CD1c-positive myeloid dendritic cell (primary cell): ENCODE results near the gene CHCHD10.

Experiments used
- DNase-seq: peaks from one replicate; pipeline ENCODE4 v3.0.0-alpha.2; 2016; ENCODE audit errors: extremely low spot score

The CHCHD10 gene

DNA sequence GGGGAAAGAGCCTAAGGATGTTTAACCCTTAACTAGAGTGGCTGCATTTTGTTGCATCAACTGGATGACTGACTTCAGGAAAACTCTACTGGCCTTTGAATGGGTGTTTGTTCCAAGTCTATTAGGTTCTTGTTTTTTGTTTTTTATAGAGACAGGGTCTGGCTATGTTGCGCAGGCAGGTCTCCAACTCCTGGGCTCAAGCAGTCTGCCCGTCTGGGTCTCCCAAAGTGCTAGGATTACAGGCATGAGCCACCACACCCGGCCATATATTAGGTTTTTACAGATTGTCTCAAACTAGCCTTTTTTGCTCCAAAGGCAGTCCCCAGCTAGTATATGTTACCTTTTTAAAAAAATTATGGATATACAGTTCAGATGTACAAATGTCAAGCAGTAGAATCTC, 20.1 kb upstream of the CHCHD10 start:
- DNase-seq, result no peak

DNA sequence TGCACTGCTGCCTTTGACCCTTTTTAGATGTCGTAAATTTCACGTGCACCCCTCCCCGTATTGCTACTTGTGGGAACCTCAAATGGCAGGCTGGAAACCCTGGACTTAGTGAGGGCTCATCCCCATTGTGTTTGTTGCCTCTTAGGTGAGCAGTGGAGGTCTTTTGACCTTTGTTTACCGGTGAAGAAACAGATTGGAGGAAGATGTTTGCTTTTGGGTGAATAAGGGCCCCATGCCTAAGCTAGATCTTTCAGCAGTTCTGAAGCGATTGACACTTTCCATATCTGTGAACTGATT, 19.8 kb upstream of the CHCHD10 start:
- DNase-seq, result no peak

DNA sequence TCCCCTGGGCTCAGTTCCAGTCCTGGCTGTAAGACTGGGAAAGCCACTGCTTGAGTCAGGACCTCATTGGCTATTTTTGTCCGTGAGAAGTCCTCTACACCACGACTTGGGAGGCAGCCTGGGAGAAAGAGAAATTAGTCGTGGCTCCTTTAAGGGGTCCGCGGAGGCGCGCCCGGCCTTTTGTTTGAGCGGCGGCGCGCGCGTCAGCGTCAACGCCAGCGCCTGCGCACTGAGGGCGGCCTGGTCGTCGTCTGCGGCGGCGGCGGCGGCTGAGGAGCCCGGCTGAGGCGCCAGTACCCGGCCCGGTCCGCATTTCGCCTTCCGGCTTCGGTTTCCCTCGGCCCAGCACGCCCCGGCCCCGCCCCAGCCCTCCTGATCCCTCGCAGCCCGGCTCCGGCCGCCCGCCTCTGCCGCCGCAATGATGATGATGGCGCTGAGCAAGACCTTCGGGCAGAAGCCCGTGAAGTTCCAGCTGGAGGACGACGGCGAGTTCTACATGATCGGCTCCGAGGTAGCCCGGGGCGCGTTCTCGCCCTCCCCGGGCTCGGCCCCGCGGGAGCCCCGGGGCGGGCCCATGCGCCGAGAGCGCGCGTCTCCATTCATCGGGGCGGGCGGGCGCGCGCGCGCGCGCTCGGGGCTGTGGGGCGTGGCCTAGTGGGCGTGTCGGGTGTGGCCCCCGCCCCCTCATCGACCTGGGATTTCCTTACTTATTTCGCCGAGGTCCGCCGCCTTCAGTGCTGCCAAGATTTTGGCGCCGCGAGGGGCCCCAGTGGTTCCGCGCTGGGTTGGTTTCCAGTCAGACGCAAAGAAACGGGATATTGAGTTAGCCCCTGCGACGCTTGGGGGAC, 19.2 kb upstream of the CHCHD10 start, which contains the start of gene SMARCB1:
SMARCB1 (plus strand) TSS at position 215 of the 848 bp plus-strand sequence; CDS start at position 419, 204 bp downstream.
- DNase-seq, result peak; percentile 96

DNA sequence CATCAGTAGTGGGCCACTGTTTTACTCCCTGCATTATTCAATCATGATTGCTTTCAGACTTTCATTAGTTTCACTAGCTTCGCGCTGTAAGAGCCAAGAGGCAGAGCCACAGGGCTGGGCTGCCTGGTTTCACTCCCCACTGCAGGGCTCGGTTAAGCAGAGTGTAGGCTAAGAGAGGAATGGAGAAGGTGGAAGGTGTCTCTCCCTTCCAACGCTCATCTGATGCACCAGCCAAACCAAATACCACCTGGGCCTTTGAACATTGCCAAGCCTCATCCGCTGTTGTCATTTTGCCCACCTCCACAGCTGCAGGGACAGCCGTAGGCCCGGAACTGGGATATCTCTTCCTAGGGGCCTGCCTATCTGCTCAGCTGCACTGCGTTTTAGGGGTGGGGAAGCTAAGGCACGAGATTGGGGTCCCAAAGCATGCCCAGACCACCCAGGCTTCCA, 18.5 kb upstream of the CHCHD10 start:
- no peak for DNase-seq

DNA sequence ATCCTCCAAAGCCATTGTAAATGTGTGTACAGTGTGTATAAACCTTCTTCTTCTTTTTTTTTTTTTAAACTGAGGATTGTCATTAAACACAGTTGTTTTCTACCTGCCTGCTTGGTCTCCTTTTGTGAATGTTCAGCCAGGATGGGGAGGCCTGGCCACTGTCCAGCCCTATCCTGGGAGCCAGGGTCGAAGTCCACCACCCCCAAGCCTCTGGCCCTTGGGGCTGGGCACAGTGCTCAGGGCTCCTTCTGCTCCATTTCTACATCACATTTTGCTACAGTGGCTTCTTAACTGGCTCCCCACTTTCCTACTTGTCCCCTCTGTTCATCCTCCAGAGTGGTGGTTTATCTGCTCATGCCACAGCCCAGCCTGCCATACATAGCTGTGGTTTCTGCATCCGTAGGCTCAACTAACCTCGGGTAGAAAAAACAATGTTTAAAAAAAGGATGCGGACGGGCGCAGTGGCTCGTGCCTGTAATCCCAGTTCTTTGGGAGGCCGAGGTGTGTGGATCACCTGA, 16.5 kb upstream of the CHCHD10 start:
- DNase-seq, result no peak

DNA sequence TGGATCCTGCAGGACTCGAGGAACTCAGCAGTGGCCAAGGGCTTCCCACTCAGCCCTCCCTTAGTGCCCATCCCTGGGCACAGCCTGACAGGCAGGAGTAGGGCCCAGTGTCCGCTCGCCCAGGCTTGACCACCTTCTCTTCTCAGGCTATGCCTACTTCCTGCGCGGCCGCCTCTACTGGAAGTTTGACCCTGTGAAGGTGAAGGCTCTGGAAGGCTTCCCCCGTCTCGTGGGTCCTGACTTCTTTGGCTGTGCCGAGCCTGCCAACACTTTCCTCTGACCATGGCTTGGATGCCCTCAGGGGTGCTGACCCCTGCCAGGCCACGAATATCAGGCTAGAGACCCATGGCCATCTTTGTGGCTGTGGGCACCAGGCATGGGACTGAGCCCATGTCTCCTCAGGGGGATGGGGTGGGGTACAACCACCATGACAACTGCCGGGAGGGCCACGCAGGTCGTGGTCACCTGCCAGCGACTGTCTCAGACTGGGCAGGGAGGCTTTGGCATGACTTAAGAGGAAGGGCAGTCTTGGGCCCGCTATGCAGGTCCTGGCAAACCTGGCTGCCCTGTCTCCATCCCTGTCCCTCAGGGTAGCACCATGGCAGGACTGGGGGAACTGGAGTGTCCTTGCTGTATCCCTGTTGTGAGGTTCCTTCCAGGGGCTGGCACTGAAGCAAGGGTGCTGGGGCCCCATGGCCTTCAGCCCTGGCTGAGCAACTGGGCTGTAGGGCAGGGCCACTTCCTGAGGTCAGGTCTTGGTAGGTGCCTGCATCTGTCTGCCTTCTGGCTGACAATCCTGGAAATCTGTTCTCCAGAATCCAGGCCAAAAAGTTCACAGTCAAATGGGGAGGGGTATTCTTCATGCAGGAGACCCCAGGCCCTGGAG, 15.7 kb upstream of the CHCHD10 start:
- no peak for DNase-seq

DNA sequence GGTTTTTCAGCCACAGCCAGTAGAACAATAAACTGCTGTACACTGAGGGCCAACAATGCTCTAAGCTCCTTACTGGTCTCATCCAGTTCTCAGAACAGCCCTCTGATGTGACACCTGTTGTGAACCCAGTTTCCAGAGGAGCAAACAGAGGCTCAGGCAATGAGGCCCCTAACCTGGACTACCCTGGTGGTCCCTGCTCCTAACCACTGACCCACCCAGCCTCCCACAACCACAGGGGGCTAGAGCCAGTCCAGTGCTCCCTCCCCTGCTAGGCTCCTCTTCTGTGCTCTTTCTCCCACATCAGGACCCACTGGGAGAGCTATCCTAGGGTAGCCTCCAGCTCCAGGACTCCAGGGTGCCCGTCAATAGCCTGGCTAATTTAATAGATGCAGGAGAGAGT, 14.9 kb upstream of the CHCHD10 start:
- no peak for DNase-seq

DNA sequence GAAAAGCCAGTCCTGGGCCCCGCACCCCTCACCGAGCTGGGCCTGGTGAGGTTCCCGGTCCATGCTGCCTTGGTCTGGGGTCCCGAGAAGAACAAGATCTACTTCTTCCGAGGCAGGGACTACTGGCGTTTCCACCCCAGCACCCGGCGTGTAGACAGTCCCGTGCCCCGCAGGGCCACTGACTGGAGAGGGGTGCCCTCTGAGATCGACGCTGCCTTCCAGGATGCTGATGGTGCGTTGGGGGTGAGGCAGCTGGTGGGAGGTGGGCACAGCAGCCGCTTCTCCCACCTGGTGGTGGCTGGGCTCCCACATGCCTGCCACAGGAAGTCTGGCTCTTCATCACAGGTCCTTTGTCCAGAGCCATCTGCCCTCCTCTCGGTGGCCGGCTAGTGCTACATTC, 14.5 kb upstream of the CHCHD10 start:
- DNase-seq, result no peak

DNA sequence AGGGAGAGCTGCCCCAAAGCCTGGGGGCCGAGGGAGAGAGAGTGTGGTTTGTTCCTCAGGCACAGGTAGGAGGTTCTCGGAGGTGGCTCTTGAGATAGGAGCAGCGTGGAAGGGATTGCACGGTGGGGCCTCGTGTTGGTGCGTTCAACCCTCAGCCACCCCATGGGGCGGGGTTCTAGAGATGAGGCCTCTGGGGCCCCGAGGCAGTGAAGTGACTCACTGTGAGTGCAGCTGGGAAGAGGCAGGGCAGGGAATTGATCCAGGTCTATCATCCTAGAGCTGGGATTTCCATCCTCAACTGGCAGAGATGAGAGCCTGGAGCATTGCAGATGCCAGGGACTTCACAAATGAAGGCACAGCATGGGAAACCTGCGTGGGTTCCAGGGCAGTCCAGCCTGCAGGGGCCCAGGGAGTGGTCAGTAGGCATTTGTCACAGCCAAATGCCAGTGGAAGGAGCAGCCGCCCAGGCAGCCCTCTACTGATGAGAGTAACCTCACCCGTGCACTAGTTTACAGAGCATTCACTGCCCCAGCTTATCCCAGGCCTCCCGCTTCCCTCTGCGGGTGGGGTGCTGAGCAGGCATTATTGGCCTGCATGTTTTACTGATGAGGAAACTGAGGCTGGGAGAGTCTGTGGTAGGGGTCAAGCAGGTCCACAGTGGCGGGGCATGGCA, 13.9 kb upstream of the CHCHD10 start:
- no peak for DNase-seq

DNA sequence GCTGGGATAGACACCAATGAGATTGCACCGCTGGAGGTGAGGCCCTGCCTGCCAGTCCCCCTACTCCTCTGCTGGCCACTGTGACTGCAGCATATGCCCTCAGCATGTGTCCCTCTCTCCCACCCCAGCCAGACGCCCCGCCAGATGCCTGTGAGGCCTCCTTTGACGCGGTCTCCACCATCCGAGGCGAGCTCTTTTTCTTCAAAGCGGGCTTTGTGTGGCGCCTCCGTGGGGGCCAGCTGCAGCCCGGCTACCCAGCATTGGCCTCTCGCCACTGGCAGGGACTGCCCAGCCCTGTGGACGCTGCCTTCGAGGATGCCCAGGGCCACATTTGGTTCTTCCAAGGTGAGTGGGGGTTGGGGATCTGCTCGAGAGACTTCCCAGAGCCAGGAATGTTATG, 13.3 kb upstream of the CHCHD10 start:
- DNase-seq, result no peak

DNA sequence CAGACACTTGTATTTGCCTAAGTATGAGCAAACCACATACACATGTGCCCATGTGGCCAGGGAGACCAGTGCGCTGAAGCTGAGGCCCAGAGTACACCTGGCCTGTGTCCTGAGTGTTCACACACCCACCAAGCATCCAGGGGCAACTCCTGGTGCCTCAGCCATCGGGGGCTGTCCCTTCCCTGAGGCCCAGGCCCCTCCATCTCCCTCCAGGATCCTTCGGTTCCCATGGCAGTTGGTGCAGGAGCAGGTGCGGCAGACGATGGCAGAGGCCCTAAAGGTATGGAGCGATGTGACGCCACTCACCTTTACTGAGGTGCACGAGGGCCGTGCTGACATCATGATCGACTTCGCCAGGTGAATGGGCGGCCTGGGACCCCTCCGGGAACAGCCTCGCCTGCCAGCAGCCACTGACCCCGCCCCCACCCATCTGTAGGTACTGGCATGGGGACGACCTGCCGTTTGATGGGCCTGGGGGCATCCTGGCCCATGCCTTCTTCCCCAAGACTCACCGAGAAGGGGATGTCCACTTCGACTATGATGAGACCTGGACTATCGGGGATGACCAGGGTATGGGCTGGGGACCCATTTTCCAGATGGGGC, 12.5 kb upstream of the CHCHD10 start:
- no peak for DNase-seq

DNA sequence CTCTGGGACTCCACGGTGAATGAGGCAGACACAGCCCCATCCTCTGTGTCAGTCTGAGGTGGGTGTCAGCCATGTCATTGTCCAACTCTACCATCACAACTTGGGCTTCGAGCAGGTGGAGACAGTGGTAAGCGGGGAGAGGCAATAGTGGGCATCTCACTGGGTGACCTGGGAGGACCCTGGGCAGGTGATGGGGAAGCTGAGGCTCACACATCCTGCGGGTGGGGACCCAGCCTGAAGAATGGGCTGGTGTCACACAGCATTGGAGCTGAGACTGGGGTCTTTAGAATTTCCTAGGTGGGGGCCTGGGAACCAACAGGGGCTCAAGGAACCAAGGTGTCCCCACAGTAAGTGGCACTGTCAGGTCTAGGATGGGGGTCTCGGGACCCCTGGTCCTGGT, 12.0 kb upstream of the CHCHD10 start:
- no peak for DNase-seq

DNA sequence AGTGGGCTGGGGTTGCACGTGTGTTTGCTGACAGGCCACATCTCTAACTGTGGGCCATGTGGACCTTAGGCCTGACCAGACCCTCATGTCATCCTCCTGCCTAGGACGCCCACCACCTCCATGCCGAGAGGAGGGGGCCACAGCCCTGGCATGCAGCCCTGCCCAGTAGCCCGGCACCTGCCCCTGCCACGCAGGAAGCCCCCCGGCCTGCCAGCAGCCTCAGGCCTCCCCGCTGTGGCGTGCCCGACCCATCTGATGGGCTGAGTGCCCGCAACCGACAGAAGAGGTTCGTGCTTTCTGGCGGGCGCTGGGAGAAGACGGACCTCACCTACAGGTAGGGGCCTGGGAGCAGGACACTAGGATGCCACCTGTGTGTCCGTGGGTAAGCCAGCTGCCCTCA, 11.3 kb upstream of the CHCHD10 start:
- no peak for DNase-seq

DNA sequence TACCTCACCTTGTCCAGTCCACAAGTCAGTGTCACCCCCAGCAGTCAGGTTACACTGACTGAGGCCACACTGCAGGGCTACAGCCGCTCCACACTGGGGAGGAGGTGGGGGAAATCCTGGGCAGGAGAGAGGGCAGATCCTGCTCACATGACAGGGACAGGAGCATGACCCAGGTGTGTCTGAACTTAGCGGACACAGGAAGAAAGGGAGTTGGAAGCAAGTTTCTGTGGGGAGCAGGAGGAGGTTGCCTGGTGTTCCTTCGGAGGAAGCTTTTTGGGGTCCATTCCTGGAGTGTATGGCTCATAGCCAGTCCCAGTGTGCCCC, 10.8 kb upstream of the CHCHD10 start:
- DNase-seq, result no peak

DNA sequence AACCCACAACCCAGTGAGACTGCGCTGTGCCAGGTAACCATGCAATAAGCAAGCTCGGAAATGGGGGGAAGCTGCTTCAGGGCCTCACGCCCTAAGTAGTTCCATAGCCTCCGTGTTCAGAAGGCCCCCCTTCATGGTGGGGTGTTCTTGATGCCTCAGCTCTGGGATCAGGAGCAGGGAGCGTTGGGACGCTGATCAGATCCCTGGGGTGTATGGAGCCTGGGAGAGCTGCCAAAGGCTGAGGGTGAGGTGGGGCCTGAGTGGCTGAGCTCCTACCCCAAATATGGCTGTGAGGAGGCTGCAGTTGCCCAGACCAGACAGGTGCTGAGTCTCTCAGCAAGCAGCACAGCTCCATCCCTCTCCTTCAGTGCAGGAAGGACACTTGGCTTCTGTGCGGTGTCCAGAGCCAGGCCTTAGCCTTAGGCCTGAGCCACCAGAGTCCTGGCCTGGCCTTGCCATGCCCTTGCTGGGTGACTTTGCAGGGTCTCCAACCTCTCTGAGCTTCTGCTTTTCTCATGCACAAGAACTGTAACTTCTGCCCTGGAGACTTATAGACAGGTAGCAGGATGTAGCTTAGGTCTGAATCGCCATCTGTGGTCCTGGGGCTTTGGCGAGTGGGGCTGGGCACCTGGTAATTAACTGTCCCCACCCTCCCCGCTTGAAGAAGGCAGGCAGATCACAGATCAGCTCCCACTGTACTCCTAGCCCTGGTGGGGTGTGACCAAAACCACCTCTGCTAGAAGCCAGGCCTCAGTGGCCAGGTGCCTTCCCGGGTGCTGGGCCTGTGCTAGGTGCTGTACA, 10.2 kb upstream of the CHCHD10 start:
- no peak for DNase-seq

DNA sequence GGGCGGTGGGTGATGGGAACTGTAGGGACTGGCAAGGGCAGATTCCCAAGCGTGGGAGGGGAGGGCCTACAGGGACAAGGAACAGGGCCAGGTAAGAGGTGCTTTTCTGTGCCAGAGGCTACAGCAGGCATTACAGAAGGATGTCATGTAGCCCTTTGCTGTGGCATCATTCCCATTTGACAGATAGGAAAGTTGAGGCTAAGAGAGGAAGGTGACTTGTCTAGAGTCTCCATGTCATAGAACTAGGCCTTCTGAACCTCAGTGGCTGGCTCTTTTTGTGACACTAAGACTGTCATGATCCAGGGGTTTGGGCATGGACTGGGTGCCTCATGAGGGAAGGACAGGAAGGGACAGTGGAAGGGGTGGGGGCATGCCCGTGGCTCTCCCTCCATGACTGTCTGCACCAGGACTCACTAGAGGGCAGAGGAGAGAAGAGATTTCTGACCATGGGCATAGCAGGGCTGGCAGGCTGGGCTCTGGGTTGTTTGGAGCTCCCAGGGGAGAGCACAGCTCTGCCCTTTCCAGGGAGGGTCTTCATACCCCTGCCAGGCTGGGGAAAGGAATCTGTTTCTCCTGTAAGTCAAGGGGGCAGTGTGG, 8.1 kb upstream of the CHCHD10 start:
- no peak for DNase-seq

DNA sequence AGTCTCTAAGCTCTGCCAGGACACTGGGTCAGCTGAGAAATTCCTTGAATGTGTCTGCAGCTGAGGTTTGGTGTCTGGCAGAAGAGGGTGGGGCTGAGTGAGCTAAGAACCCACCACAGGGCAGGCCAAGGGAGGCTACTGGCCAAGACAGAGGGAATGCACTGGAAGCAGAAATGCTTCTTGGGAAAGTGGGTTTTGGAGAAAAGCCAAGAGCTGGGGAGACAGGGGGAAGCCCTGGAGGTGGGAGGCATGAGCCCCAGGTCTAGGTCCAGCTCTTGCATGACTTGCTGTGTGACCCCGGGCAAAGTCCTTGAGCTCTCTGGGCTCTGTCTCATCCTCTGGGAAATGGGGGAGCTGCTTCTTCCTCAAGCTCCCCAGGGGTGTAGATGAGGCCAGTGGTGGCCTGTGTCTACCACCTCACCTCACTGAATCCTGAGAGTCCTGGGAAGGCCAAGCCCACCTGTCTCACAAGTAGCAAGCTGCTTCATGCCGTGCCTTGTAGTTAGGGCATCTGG, 7.2 kb upstream of the CHCHD10 start:
- no peak for DNase-seq

DNA sequence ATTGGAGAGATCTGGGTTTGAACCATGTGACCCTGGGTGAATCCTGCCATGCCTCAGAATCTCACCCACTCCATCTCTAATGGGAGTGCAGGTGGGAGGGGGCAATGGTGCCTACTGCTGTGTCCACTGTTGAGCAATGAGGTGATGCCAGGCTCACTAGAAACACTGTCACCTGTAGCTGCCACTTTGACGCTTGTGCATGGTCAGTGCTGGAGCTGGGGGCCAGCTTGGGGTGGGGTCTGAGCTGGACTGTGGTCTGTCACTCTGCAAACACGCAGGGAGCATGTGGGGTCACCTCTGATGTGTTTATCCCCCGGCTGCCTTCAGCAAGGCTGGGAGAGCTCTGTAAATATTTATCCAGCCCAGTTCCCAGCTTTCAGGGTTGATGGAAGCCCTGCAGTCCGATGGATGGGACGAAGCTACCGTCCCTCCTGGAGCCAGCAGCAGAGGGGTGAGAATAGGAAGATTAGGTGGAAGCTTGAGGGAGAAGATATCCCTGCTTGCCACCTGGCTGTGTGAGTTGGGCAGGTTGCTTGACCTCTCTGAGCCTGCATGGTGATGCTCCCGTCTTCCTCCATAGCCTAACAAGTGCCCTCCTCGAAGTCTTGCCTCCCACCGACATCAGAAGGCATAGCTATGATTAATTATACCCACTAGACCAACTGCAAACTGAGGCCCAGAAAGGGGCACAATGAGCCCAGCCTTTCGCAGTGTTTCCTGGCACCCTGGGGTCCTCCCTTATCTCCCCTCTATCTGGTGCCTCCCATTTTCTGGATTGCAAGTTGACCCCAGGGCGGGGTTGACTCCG, 6.5 kb upstream of the CHCHD10 start:
- DNase-seq, result no peak

DNA sequence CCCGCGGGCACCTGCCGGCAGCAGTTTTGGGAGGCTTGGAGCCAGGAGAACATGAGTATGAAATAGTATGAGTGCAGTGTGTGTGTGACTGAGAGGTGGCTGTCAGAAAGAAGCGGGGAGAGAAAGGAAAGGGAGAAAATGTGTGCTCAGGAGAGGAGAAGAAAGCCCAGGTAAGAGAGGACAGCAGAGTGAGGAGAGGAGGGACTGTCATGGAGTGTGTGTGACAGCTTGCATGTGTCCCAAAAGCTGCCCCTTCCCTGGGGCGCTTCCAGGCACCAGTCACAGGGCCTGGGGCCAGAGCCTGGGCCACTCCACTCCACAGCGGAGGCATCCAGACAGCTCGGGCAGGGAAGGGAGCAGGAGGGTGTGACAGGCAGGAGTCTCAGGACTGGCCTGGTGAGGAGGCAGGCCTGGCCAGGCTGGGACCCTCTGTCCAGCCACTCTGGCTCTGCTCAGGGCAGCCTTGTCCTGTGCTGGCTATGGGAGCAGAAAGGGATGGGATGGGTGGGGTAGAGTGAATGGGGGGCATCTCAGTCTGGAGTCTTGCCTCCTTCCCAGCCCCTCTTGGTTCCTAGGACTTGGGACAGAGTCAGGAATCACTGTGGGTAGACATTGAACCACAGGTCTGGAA, 5.8 kb upstream of the CHCHD10 start:
- no peak for DNase-seq
